Esophagus squamous epithelium (tissue), 5 donors: Measurements from ENCODE around the gene SUMO2. TPM values are rescaled to one million over a fixed set of nuclear protein-coding genes. Genes with fewer than 3 reads are reported as not detected.

Source experiments
- DNase-seq: peaks from one replicate; lab custom pipeline; 2025; lab: John Stamatoyannopoulos, UW
- H3K27ac ChIP-seq, 4 donors: fragments of 200-600 bp; sonication (generic); one replicate each; pipeline ENCODE4 v1.5.1; 2016 to 2019; ENCODE audit warnings: mild to moderate bottlenecking in 1 of 4
- H3K27me3 ChIP-seq, 4 donors: fragments of 200-600 bp; sonication (generic); 1 replicate in 3 of 4; 2 replicates in 1 of 4; pipeline versions ENCODE4 v1.5.1 to v1.6.0; 2017 to 2021; ENCODE audit warnings: antibody characterized with exemption in 1 of 4
- H3K36me3 ChIP-seq, 3 donors: fragments of 200-600 bp; sonication (generic); one replicate each; pipeline ENCODE4 v1.5.1; 2016 to 2019
- H3K4me1 ChIP-seq, 3 donors: fragments of 200-600 bp; sonication (generic); one replicate each; pipeline ENCODE4 v1.5.1; 2017 to 2019
- H3K4me3 ChIP-seq, 4 donors: fragments of 200-600 bp; sonication (generic); 1 replicate in 3 of 4; 2 replicates in 1 of 4; pipeline ENCODE4 v1.5.1; 2016 to 2019; ENCODE audit warnings: mild to moderate bottlenecking in 2 of 4, moderate library complexity in 1 of 4
- H3K9me3 ChIP-seq, 3 donors: fragments of 200-600 bp; sonication (generic); one replicate each; pipeline ENCODE4 v1.5.1; 2016 to 2019
- CTCF ChIP-seq, 6 experiments: fragments of 450-650 bp in 4 of 6; fragments of 200-600 bp in 2 of 6; sonication (generic) in 2 of 6; IDR thresholded peaks; one replicate each; pipeline ENCODE4 v1.5.1; 2016 to 2019; ENCODE audit warnings: antibody characterized with exemption in 6 of 6, mild to moderate bottlenecking in 4 of 6, moderate library complexity in 4 of 6
- POLR2A ChIP-seq, 4 donors: fragments of 450-650 bp; IDR thresholded peaks; one replicate each; pipeline ENCODE4 v1.6.1; 2017; ENCODE audit warnings: antibody characterized with exemption in 4 of 4, mild to moderate bottlenecking in 4 of 4, moderate library complexity in 3 of 4
- WGBS, 2 donors: methylation state at CpG; one replicate each; pipeline ENCODE4 v1.1.5; 2018; 5-methylcytosine and 5-hydroxymethylcytosine counted together
- intact Hi-C: fragments of 100-400 bp; cut with DNase I; formaldehyde crosslinking; loops from one replicate; pipeline ENCODE4 v1.15.0; 2022
- total RNA-seq, 4 donors: library from RNA; depleted of rRNA; stranded (reverse); fragments of >200 nt; gene quantifications; one replicate each; pipeline ENCODE4 v1.1.0, GENCODE V29; 2016
- donor health status: DM: yes; HTN: yes; CAD: no.

The SUMO2 gene
- total RNA-seq, 4 donors from 2014 or later, result 49.5 to 110 (median 69.5) TPM

GRCh38 chr17:75154195-75155106, 28.3 kb downstream of the SUMO2 start, which contains the start of gene JPT1:
Gene JPT1 (minus strand): TSS chr17:75154512. CDS start chr17:75154397, 115 bp downstream.
- peak; percentile 91 for DNase-seq
- Histone ChIP-seq H3K27ac (peak within 1 kb of the TSS; percentile 83 to 94 (median 88)), H3K4me1 (peaks cover 19 to 64% (median 23%) of the 10 kb centered on the region in 3 donors), H3K27me3 (no peaks in the 10 kb centered on the region), H3K4me3 (peak within 1 kb of the TSS; percentile 74 to 99 (median 84)), H3K36me3 (no peaks in the 10 kb centered on the region), H3K9me3 (no peaks in the 10 kb centered on the region)
- 3 to 5% methylated on average over 16 to 23 of the region's 67 CpGs for WGBS, 2 donors
- TF ChIP-seq CTCF (IDR thresholded peaks at IDR 0.05) (peak in 1 of 6 experiments; percentile 18), POLR2A (IDR thresholded peaks at IDR 0.05) (peak; percentile 53 to 100 (median 83))
- intact Hi-C loops, result no loop called here

GRCh38 chr17:75153780-75154194, 29.0 kb downstream of the SUMO2 start:
- intact Hi-C loops, result no loop called here
- TF ChIP-seq CTCF (IDR thresholded peaks at IDR 0.05), result no peak
- TF ChIP-seq POLR2A (IDR thresholded peaks at IDR 0.05), result no peak
- Histone ChIP-seq H3K27me3 (no peaks in the 10 kb centered on the region), H3K4me3 (peak overlapping the region; percentile 74 to 99 (median 84)), H3K4me1 (peaks cover 19 to 58% (median 22%) of the 10 kb centered on the region in 3 donors), H3K9me3 (no peaks in the 10 kb centered on the region), H3K27ac (peak overlapping the region; percentile 83 to 94 (median 88)), H3K36me3 (no peaks in the 10 kb centered on the region)
- 0% methylated on average over 3 to 7 of the region's 35 CpGs for WGBS, 2 donors
- DNase-seq, result no peak

GRCh38 chr17:75152922-75153779, 29.6 kb downstream of the SUMO2 start:
- TF ChIP-seq CTCF (IDR thresholded peaks at IDR 0.05) (no peak), POLR2A (IDR thresholded peaks at IDR 0.05) (no peak)
- Histone ChIP-seq H3K36me3 (peaks cover 0 to 5% (median 0%) of the 10 kb centered on the region in 3 donors), H3K27me3 (no peaks in the 10 kb centered on the region), H3K4me3 (peak overlapping the region; percentile 74 to 99 (median 84)), H3K27ac (peak overlapping the region; percentile 83 to 94 (median 88)), H3K9me3 (no peaks in the 10 kb centered on the region), H3K4me1 (peaks cover 18 to 51% (median 19%) of the 10 kb centered on the region in 3 donors)
- WGBS, 2 donors, result 3 to 4% methylated on average over 25 to 26 of the region's 28 CpGs
- intact Hi-C loops, result no loop called here
- DNase-seq, result no peak

- Histone ChIP-seq H3K4me1 (peaks cover 18 to 50% (median 19%) of the 10 kb centered on the region in 3 donors), H3K27ac (peak overlapping the region in 1 of 4 donors; percentile 83), H3K36me3 (peaks cover 0 to 11% (median under 1%) of the 10 kb centered on the region in 3 donors), H3K4me3 (peak overlapping the region in 3 of 4 donors; percentile 74 to 99 (median 75)), H3K27me3 (no peaks in the 10 kb centered on the region), H3K9me3 (no peaks in the 10 kb centered on the region)
- intact Hi-C loops, result no loop called here
- whole genome bisulfite sequencing, 2 donors, result 60 to 77% methylated on average over 6 of the region's 6 CpGs
- no peak for DNase-seq
- no peak for TF ChIP-seq POLR2A (IDR thresholded peaks at IDR 0.05)
These were observed 30.2 kb downstream of the SUMO2 start for GRCh38 chr17:75152523-75152921.

GRCh38 chr17:75151930-75152329, 30.8 kb downstream of the SUMO2 start:
- TF ChIP-seq CTCF (IDR thresholded peaks at IDR 0.05) (no peak), POLR2A (IDR thresholded peaks at IDR 0.05) (no peak)
- DNase-seq, result no peak
- WGBS, 2 donors, result 75 to 83% methylated on average over 6 of the region's 6 CpGs

More at GRCh38 chr17:75151930-75152329, 30.8 kb downstream of the SUMO2 start:
- Histone ChIP-seq H3K27me3 (no peaks in the 10 kb centered on the region), H3K4me1 (peaks cover 18 to 50% (median 19%) of the 10 kb centered on the region in 3 donors), H3K27ac (no peak overlapping the region), H3K9me3 (no peaks in the 10 kb centered on the region), H3K36me3 (peaks cover 0 to 17% (median 5%) of the 10 kb centered on the region in 3 donors), H3K4me3 (no peak overlapping the region)
- intact Hi-C loops, result no loop called here
